HEK293 (cell line): ENCODE results near the gene CZIB.

Experiments
- CTCF ChIA-PET: fragments of 350-600 bp; formaldehyde crosslinking; extraction: SDS; loops from one replicate; lab custom pipeline; 2021; ENCODE audit warnings: antibody characterized with exemption; lab: Yijun Ruan, JAX
- POLR2A ChIA-PET: fragments of 300-600 bp; formaldehyde crosslinking; extraction: SDS; loops from one replicate; lab custom pipeline; 2020; ENCODE audit warnings: antibody characterized with exemption, inconsistent platforms; lab: Yijun Ruan, JAX
- H3K27ac ChIP-seq: fragments of 200-500 bp; sonication (Bioruptor generic); 2 replicates; pipeline ENCODE4 v1.5.1; 2014; ENCODE audit warnings: low read depth, low read length, control low read depth, inconsistent platforms; ENCODE audit errors: extremely low read depth
- H3K36me3 ChIP-seq, 2 experiments: fragments of 200-500 bp in 1 of 2; sonication (Bioruptor generic) in 1 of 2; 1 replicate in 1 of 2; 2 replicates in 1 of 2; pipeline ENCODE4 v1.5.1; 2014 to 2017; ENCODE audit warnings: inconsistent platforms in 2 of 2, low read length in 2 of 2; ENCODE audit not compliant: control insufficient read depth in 2 of 2, insufficient read depth in 1 of 2
- H3K4me1 ChIP-seq: fragments of 200-500 bp; sonication (Bioruptor generic); 2 replicates; pipeline ENCODE4 v1.5.1; 2014; ENCODE audit warnings: mild to moderate bottlenecking, low read length, inconsistent platforms; ENCODE audit not compliant: control insufficient read depth, insufficient read depth
- H3K4me3 ChIP-seq: 2 replicates; pipeline ENCODE4 v1.5.1; 2011; ENCODE audit warnings: low read depth, mild to moderate bottlenecking, control low read depth, low read length, moderate library complexity
- H3K9me3 ChIP-seq: fragments of 200-500 bp; sonication (Bioruptor generic); 2 replicates; pipeline ENCODE4 v1.5.1; 2014; ENCODE audit warnings: low read depth, low read length, inconsistent platforms; ENCODE audit not compliant: control insufficient read depth, insufficient read depth
- GLI2 ChIP-seq: fragments of 450-650 bp; formaldehyde crosslinking; IDR thresholded peaks from 2 replicates; pipeline ENCODE4; 2017; ENCODE audit warnings: missing biosample characterization, missing genetic modification characterization, low read depth, borderline replicate concordance
- IKZF3 ChIP-seq: fragments of 450-650 bp; IDR thresholded peaks from 2 replicates; pipeline ENCODE4 v1.5.0; 2018; ENCODE audit warnings: missing biosample characterization, mild to moderate bottlenecking, missing genetic modification characterization, moderate library complexity
- KLF9 ChIP-seq: fragments of 450-650 bp; formaldehyde crosslinking; IDR thresholded peaks from 2 replicates; pipeline ENCODE4 v1.5.1; 2016; ENCODE audit warnings: missing biosample characterization, missing genetic modification characterization, low read depth
- PRDM1 ChIP-seq: fragments of 450-650 bp; formaldehyde crosslinking; IDR thresholded peaks from 2 replicates; pipeline ENCODE4; 2016; ENCODE audit warnings: missing biosample characterization, missing genetic modification characterization
- REPIN1 ChIP-seq: fragments of 450-650 bp; formaldehyde crosslinking; IDR thresholded peaks from 2 replicates; pipeline ENCODE4 v1.5.1; 2017; ENCODE audit warnings: missing biosample characterization, missing genetic modification characterization, low read depth
- SP7 ChIP-seq: fragments of 450-650 bp; formaldehyde crosslinking; IDR thresholded peaks from 2 replicates; pipeline ENCODE4 v1.5.1; 2016; ENCODE audit warnings: missing biosample characterization, missing genetic modification characterization
- ZFHX2 ChIP-seq: fragments of 450-650 bp; formaldehyde crosslinking; conservative IDR thresholded peaks from 2 replicates; pipeline ENCODE4 v1.5.1; 2016; ENCODE audit warnings: missing biosample characterization, missing genetic modification characterization
- ZNF266 ChIP-seq: fragments of 450-650 bp; formaldehyde crosslinking; IDR thresholded peaks from 2 replicates; pipeline ENCODE4 v1.5.1; 2016; ENCODE audit warnings: missing biosample characterization, missing genetic modification characterization, low read depth
- ZNF292 ChIP-seq: fragments of 450-650 bp; formaldehyde crosslinking; IDR thresholded peaks from 2 replicates; pipeline ENCODE4 v1.5.1; 2016; ENCODE audit warnings: low read depth, missing biosample characterization, missing genetic modification characterization, borderline replicate concordance
- ZNF404 ChIP-seq: fragments of 450-650 bp; formaldehyde crosslinking; IDR thresholded peaks from 2 replicates; pipeline ENCODE4 v1.5.1; 2017; ENCODE audit warnings: missing biosample characterization, missing genetic modification characterization
- ZNF48 ChIP-seq: fragments of 450-650 bp; formaldehyde crosslinking; IDR thresholded peaks from 2 replicates; pipeline ENCODE4 v1.5.1; 2016; ENCODE audit warnings: missing biosample characterization, missing genetic modification characterization
- ZNF558 ChIP-seq: fragments of 450-650 bp; formaldehyde crosslinking; IDR thresholded peaks from 2 replicates; pipeline ENCODE4 v1.5.1; 2016; ENCODE audit warnings: missing biosample characterization, missing genetic modification characterization
- ZNF560 ChIP-seq: fragments of 450-650 bp; formaldehyde crosslinking; IDR thresholded peaks from 2 replicates; pipeline ENCODE4 v1.5.1; 2017; ENCODE audit warnings: missing biosample characterization, missing genetic modification characterization, borderline replicate concordance
- ZNF585B ChIP-seq: fragments of 450-650 bp; formaldehyde crosslinking; IDR thresholded peaks from 2 replicates; pipeline ENCODE4 v1.5.1; 2016; ENCODE audit warnings: missing biosample characterization, missing genetic modification characterization
- ZNF677 ChIP-seq: fragments of 450-650 bp; IDR thresholded peaks from 2 replicates; pipeline ENCODE4 v1.5.0; 2018; ENCODE audit warnings: missing biosample characterization, mild to moderate bottlenecking, missing genetic modification characterization, moderate library complexity
- ZSCAN16 ChIP-seq: fragments of 450-650 bp; formaldehyde crosslinking; IDR thresholded peaks from 2 replicates; pipeline ENCODE4 v1.5.1; 2016; ENCODE audit warnings: missing biosample characterization, missing genetic modification characterization
- TF ChIP-seq, protein P1 (sequence below): fragments of 450-650 bp; formaldehyde crosslinking; IDR thresholded peaks from 2 replicates; pipeline ENCODE4 v1.5.1; 2016; ENCODE audit warnings: missing biosample characterization, missing genetic modification characterization, low read depth
- TF ChIP-seq, protein P2 (sequence below): fragments of 450-650 bp; formaldehyde crosslinking; IDR thresholded peaks from 2 replicates; pipeline ENCODE4 v1.5.1; 2017; ENCODE audit warnings: missing biosample characterization, missing genetic modification characterization
- TF ChIP-seq, protein P3 (sequence below): fragments of 450-650 bp; formaldehyde crosslinking; IDR thresholded peaks from 2 replicates; pipeline ENCODE4; 2016; ENCODE audit warnings: missing biosample characterization, missing genetic modification characterization
- TF ChIP-seq, protein P4 (sequence below): fragments of 450-650 bp; IDR thresholded peaks from 2 replicates; pipeline ENCODE4 v1.5.1; 2018; ENCODE audit warnings: missing biosample characterization, missing genetic modification characterization
- TF ChIP-seq, protein P5 (sequence below): fragments of 450-650 bp; formaldehyde crosslinking; IDR thresholded peaks from 2 replicates; pipeline ENCODE4 v1.5.1; 2016; ENCODE audit warnings: missing biosample characterization, missing genetic modification characterization
- TF ChIP-seq, protein P6 (sequence below): fragments of 450-650 bp; formaldehyde crosslinking; IDR thresholded peaks from 2 replicates; pipeline ENCODE4 v1.5.1; 2016; ENCODE audit warnings: missing biosample characterization, missing genetic modification characterization

CZIB gene

DNA sequence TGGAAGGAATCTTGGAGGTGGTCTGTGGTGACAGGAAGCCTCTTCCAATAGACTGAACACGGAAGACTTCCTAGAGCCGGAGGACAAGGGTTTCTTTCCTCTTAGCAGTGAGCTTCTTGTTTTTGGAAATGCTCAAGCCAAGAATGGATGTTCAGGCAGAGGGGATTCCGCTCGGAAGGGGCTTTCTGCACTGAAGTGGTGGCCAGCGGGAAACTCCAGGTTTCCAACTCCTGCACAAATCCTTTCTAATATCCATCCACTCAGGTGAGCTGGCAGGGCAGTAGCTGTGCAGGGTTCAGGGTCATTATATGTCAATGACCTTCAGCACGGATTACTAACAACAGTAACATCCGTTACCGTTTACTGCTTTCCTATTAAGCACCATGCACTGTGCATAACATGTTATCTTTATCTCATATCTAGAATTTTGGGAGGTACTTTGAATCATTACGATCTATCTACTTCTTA is 24.4 kb downstream of the CZIB start (continued):
- TF ChIP-seq, protein P1, sequence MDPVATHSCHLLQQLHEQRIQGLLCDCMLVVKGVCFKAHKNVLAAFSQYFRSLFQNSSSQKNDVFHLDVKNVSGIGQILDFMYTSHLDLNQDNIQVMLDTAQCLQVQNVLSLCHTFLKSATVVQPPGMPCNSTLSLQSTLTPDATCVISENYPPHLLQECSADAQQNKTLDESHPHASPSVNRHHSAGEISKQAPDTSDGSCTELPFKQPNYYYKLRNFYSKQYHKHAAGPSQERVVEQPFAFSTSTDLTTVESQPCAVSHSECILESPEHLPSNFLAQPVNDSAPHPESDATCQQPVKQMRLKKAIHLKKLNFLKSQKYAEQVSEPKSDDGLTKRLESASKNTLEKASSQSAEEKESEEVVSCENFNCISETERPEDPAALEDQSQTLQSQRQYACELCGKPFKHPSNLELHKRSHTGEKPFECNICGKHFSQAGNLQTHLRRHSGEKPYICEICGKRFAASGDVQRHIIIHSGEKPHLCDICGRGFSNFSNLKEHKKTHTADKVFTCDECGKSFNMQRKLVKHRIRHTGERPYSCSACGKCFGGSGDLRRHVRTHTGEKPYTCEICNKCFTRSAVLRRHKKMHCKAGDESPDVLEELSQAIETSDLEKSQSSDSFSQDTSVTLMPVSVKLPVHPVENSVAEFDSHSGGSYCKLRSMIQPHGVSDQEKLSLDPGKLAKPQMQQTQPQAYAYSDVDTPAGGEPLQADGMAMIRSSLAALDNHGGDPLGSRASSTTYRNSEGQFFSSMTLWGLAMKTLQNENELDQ (tag by site-specific recombination), result no peak
- TF ChIP-seq PRDM1, result no peak

DNA sequence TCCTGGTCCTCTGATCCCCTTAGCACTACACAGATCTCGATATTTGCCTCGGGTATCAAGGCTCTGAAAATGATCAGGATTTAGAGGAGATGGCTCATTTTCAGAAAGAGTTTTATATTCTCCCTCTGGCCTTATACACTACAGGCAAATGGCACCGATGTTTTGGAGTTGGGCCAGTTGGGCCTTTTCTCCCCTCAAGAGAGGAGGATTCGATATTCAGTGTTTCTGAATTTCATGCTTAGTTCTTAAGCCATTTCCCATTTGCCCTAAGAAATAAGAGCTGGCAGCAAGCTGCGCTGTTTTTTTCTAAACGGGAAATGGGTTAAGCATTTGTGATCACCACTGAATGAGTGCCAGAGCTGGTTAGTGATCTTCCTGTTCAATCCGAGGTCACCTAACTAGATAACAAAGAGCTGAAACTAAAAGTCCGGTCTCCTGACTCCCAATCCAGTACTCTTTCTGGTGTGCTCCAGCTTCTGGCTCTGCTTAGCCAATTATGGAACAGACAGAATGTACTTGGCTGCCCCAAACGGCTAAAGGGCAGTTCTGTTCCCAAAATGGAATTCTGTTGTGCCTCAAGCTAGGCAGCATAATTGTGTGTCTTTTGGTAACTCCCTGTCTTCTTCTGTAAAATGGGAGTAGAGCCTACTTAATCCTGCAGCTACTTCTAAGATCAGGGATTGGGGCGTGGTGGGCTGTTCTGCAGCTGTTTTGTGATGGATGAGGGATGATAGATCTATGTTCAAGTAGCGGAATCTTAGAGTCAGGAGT is 25.0 kb downstream of the CZIB start:
- H3K4me3 ChIP-seq, result no peak overlapping the region
- TF ChIP-seq ZSCAN16 (tag by site-specific recombination) (no peak), ZFHX2 (tag by site-specific recombination) (no peak), GLI2 (no peak), REPIN1 (no peak), ZNF677 (tag by site-specific recombination) (no peak), IKZF3 (tag by site-specific recombination) (no peak), ZNF585B (tag by site-specific recombination) (no peak)
- TF ChIP-seq, protein P2, sequence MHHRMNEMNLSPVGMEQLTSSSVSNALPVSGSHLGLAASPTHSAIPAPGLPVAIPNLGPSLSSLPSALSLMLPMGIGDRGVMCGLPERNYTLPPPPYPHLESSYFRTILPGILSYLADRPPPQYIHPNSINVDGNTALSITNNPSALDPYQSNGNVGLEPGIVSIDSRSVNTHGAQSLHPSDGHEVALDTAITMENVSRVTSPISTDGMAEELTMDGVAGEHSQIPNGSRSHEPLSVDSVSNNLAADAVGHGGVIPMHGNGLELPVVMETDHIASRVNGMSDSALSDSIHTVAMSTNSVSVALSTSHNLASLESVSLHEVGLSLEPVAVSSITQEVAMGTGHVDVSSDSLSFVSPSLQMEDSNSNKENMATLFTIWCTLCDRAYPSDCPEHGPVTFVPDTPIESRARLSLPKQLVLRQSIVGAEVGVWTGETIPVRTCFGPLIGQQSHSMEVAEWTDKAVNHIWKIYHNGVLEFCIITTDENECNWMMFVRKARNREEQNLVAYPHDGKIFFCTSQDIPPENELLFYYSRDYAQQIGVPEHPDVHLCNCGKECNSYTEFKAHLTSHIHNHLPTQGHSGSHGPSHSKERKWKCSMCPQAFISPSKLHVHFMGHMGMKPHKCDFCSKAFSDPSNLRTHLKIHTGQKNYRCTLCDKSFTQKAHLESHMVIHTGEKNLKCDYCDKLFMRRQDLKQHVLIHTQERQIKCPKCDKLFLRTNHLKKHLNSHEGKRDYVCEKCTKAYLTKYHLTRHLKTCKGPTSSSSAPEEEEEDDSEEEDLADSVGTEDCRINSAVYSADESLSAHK (tag by site-specific recombination), result no peak
- TF ChIP-seq, protein P3, sequence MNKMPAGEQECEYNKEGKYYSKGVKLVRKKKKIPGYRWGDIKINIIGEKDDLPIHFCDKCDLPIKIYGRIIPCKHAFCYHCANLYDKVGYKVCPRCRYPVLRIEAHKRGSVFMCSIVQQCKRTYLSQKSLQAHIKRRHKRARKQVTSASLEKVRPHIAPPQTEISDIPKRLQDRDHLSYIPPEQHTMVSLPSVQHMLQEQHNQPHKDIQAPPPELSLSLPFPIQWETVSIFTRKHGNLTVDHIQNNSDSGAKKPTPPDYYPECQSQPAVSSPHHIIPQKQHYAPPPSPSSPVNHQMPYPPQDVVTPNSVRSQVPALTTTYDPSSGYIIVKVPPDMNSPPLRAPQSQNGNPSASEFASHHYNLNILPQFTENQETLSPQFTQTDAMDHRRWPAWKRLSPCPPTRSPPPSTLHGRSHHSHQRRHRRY (tag by site-specific recombination), result no peak
- CTCF ChIA-PET, result interaction anchor here (0.6 to 2.4 kb wide), 6 partner anchors 9 to 135 kb away, joined by 3 to 19 read pairs (median 5); no protein-coding TSS in a partner anchor
- peaks cover 4% of the 10 kb centered on the region; the same call in 1 of the 2 replicates for H3K4me1 ChIP-seq
- H3K27ac ChIP-seq, result no peak overlapping the region
- peaks cover 0 to 7% of the 10 kb centered on the region in 2 experiments; a peak in 1 of 3 replicates for H3K36me3 ChIP-seq
- no peaks in the 10 kb centered on the region for H3K9me3 ChIP-seq
- POLR2A ChIA-PET, result interaction anchor here (1.5 kb wide), 1 partner anchor 274 kb away, joined by 5 read pairs; the partner anchor contains the start of gene ECHDC2

DNA sequence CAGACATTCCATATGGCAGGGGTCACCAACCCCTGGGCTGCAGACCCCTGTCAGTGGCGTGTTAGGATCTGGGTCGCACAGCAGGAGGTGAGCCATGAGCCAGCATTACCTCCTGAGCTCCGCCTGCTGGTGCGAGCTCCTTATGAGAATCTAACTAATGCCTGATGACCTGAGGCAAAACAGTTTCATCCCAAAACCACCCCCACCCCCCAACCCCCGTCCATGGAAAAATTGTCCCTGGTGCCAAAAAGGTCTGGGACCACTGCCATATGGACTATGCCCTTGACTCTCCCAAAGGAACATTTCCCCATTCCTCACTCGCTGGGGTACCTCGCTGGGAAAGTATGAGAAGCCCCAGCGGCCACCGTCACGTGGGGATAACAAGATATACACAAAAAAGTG is 30.2 kb downstream of the CZIB start:
- H3K4me1 ChIP-seq, result no peaks in the 10 kb centered on the region
- no peaks in the 10 kb centered on the region for H3K36me3 ChIP-seq
- ChIA-PET CTCF (interaction anchor here (0.6 to 1.9 kb wide), 2 partner anchors 285 to 892 kb away, joined by 3 to 5 read pairs; no protein-coding TSS in a partner anchor), POLR2A (no interaction called here)
- no peak overlapping the region for H3K27ac ChIP-seq
- H3K9me3 ChIP-seq, result no peaks in the 10 kb centered on the region
- no peak overlapping the region for H3K4me3 ChIP-seq
- TF ChIP-seq, protein P4, sequence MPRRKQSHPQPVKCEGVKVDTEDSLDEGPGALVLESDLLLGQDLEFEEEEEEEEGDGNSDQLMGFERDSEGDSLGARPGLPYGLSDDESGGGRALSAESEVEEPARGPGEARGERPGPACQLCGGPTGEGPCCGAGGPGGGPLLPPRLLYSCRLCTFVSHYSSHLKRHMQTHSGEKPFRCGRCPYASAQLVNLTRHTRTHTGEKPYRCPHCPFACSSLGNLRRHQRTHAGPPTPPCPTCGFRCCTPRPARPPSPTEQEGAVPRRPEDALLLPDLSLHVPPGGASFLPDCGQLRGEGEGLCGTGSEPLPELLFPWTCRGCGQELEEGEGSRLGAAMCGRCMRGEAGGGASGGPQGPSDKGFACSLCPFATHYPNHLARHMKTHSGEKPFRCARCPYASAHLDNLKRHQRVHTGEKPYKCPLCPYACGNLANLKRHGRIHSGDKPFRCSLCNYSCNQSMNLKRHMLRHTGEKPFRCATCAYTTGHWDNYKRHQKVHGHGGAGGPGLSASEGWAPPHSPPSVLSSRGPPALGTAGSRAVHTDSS, result no peak
- TF ChIP-seq ZNF558 (tag by site-specific recombination) (no peak), ZNF404 (no peak), ZNF560 (tag by site-specific recombination) (no peak), ZNF292 (tag by site-specific recombination) (no peak), SP7 (no peak), ZSCAN16 (tag by site-specific recombination) (no peak), ZNF266 (tag by site-specific recombination) (no peak), KLF9 (tag by site-specific recombination) (no peak), ZNF48 (tag by site-specific recombination) (no peak)
- TF ChIP-seq, protein P5, sequence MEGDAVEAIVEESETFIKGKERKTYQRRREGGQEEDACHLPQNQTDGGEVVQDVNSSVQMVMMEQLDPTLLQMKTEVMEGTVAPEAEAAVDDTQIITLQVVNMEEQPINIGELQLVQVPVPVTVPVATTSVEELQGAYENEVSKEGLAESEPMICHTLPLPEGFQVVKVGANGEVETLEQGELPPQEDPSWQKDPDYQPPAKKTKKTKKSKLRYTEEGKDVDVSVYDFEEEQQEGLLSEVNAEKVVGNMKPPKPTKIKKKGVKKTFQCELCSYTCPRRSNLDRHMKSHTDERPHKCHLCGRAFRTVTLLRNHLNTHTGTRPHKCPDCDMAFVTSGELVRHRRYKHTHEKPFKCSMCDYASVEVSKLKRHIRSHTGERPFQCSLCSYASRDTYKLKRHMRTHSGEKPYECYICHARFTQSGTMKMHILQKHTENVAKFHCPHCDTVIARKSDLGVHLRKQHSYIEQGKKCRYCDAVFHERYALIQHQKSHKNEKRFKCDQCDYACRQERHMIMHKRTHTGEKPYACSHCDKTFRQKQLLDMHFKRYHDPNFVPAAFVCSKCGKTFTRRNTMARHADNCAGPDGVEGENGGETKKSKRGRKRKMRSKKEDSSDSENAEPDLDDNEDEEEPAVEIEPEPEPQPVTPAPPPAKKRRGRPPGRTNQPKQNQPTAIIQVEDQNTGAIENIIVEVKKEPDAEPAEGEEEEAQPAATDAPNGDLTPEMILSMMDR (tag by site-specific recombination), result no peak
- TF ChIP-seq, protein P6, sequence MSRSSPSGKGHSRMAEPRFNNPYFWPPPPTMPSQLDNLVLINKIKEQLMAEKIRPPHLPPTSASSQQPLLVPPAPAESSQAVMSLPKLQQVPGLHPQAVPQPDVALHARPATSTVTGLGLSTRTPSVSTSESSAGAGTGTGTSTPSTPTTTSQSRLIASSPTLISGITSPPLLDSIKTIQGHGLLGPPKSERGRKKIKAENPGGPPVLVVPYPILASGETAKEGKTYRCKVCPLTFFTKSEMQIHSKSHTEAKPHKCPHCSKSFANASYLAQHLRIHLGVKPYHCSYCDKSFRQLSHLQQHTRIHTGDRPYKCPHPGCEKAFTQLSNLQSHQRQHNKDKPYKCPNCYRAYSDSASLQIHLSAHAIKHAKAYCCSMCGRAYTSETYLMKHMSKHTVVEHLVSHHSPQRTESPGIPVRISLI (tag by site-specific recombination), result no peak
